Jurkat, Clone E6-1 (cell line): ENCODE data around the gene TRIM41.
"Not testable (repeated sequence)": the region's sequence is repeated elsewhere in the genome, so short reads cannot be mapped to it uniquely, and the experiment has no call there.

Source experiments
- DNase-seq: peaks from one replicate; pipeline ENCODE4 v3.0.0-alpha.2; 2011; ENCODE audit warnings: low read depth, low spot score
- H3K4me3 ChIP-seq: 2 replicates; pipeline ENCODE4 v1.5.1; 2011; ENCODE audit warnings: mild to moderate bottlenecking, low read length, control low read depth, moderate library complexity

Gene TRIM41

DNA sequence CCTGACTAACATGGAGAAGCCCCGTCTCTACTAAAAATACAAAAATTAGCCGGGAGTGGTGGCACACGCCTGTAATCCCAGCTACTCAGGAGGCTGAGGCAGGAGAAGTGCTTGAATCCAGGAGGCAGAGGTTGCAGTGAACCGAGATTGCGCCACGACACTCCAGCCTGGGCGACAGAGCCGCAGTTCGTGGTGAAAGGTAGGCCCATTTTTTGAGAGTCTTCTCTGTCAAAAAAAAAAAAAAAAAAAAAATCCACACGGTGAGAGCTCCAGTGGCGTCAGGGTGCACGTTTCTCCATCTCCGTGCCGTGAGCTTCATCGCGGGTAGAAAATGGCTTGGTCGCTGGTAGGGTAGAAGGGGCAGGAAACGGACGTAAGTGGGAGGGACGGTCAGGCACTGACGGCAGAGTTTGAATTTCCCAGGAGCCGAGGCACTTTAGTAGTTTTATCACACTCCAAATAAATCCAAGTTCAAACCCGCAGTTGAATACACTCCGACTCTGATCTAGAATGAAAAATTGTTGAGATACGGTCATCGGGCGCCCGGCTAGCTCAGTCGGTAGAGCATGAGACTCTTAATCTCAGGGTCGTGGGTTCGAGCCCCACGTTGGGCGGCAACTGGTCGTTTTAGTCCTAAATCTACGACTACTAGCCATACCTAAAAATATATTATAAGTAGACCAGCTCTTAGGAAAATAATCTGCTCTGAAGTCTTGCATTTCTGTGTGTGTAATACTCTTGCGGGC lies 15.7 kb upstream of the TRIM41 start:
- peak overlapping the region; percentile 73 for H3K4me3 ChIP-seq
- peak; percentile 86 for DNase-seq

DNA sequence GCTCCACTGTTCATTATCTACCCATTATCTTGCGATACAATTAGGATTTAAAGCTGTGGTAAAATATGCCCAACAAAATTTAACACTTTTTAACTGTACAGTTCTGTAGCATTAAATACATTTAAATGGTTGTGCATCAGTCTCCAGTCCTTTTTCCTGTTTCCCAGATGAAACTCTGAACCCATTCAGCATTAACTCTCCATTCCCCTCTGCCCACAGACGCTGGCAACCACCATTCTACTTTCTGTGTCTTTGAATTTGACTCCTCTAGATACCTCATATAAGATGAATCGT lies 15.2 kb upstream of the TRIM41 start:
- H3K4me3 ChIP-seq, result peak overlapping the region; percentile 73; the same call in 1 of the 2 replicates
- DNase-seq, result no peak

DNA sequence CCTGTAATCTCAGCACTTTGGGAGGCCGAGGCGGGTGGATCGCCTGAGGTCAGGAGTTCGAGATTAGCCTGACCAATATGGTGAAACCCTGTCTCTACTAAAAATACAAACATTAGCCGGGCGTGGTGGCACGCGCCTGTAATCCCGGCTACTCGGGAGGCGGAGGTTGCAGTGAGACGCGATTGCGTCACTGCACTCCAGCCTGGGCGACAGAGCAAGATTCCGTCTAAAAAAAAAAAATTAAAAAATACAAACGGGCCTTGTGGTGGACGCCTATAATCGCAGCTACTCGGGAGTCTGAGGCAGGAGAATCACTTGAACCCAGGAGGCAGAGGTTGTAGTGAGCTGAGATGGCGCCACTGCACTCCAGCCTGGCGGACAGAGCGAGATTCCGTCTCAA lies 14.1 kb upstream of the TRIM41 start:
- DNase-seq, H3K4me3 ChIP-seq: not testable (repeated sequence)

DNA sequence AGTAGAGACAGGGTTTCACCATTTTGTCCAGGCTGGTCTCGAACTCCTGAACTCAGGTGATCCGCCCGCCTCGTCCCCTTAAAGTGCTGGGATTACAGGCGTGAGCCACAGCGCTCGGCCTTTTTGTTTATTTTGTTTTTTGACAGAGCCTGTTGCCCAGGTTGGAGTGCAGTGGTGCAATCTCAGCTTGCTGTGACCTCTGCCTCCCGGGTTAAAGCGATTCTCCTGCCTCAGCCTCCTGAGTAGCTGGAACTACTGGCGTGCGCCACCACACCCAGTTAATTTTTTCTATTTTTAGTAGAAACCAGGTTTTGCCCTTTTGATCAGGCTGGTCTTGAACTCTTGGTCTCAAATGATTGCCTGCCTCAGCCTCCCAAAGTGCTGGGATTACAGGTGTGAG lies 12.9 kb upstream of the TRIM41 start:
- DNase-seq, H3K4me3 ChIP-seq: not testable (repeated sequence)

DNA sequence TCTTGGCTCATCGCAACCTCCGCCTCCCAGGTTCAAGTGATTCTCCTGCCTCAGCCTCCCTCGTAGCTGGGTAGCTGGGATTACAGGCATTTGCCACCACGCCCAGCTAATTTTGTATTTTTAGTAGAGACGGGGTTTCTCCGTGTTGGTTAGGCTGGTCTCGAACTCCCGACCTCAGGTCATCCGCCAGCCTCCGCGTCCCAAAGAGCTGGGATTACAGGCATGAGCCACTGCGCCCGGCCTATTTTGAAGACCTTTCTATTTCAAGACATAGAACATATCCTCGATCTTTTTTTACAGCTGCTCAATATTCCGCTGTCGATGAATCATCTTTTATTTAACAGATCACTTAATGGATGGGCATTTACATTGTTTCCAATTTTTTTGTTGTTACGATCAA lies 12.4 kb upstream of the TRIM41 start:
- not testable (repeated sequence) for DNase-seq, H3K4me3 ChIP-seq

DNA sequence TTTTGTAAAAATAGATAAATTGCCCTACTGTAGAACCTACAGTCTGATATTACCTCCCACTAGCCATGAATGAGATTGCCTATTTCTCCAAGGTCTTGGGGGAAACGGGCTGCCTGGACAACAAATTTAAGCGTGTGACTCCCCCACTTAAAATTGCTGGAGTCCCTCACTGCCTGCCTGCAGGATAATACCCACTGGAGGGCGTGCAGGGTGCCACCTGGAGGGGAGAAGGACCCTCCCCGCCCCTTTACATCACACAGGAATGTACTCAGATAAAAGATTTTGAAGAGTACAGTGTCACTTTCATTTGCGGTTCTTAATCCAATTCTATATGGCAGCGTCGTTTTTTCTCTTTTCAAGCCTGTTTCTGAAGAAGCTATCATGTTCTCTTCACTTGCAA lies 11.9 kb upstream of the TRIM41 start:
- peak; percentile 65 for DNase-seq
- no peak overlapping the region for H3K4me3 ChIP-seq

DNA sequence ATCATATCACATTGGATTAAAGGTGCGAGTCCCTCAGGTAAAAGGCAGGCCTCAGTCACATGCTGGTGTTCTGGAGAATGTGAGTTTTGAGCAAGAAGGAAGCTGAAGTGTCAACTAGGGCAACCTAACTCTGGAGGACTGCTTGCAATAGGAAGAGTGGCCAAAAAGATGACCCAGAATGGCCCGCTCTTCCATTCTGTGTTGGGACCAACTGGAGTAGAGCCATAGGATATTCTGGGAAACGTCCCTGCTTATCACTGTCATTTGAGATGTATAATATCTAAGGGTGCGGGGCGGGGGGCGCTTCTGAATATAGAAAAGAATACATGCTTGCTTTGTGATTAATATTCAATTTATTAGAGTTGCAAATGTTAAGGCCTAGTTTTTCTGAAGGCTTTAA lies 11.0 kb upstream of the TRIM41 start:
- no peak for DNase-seq
- no peak overlapping the region for H3K4me3 ChIP-seq

DNA sequence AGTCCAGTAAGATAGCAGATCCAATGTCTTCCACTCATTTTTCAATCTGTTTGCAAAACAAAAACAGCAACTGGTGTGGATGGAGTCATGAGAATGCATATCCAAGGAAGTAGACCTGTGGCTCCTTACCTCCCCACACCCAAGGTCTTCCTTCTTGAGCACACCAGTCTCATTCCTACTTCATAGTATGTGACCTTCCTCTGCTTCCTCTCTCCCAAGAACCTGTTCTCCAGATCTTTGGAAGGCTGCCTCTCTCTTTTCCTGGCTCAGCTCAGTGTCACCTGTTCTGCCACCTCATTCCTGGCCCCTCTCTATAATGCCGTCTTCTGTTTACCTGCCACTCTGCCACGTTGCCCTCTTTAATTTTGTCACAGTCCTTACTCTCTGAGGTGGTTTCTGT lies 10.1 kb upstream of the TRIM41 start:
- H3K4me3 ChIP-seq, result no peak overlapping the region
- no peak for DNase-seq

DNA sequence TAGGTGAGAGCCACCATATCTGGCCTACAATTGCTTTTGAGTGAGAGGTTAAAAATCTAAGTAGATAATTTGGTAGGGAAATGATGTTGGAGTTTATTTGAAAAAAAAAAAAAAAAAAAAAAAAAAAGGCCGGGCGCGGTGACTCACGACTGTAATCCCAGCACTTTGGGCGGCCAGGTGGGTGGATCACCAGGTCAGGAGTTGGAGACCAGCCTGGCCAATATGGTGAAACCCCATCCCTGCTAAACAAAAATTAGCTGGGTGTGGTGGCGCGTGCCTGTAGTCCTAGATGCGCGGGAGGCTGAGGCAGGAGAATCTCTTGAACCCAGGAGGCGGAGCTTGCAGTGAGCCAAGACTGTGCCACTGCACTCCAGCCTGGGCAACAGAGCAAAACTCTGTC lies 8.8 kb upstream of the TRIM41 start:
- DNase-seq, H3K4me3 ChIP-seq: not testable (repeated sequence)

DNA sequence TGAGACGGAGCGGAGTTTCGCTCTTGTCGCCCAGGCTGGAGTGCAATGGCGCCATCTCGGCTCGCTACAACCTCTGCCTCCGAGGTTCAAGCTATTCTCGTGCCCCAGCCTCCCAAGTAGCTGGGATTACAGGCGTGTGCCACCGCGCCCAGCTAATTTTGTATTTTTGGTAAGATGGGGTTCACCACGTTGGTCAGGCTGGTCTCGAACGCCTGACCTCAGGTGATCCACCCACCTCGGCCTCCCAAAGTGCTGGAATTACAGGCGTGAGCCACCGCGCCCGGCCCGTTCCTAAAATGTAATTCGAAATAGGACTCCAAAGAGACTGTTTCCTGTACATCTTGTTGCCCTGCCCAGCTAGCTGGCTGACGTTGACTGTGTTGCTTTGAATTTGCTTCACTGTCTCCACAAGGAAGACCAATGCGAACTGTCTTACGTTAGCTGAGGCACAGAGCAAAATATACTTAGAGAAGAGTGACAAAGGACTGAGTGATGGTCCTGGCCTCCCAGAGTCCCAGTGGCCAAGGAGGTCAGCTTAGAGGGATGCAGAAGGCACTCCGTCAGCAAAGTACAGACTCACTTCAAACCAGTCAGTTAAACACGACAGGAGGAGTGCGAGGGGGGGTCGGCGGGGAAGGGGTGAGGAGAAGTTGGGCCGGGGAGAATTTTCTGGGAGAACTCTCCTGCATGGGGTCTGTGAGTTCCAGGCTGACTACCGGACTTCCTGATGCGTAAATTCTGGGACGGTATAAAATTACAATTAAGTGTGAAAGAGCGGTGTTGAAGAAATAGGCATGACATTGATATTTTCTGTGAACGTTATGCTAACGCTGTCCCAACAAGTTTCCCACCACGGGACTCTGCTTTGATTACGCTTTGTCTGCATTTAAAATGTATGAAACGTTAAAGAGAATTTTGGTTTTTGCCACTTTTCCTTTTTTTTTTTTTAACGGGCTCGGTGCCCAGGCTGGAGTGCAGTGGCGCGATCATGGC lies 6.8 kb upstream of the TRIM41 start:
- peak; percentile 68 for DNase-seq
- H3K4me3 ChIP-seq, result peak overlapping the region; percentile 74

DNA sequence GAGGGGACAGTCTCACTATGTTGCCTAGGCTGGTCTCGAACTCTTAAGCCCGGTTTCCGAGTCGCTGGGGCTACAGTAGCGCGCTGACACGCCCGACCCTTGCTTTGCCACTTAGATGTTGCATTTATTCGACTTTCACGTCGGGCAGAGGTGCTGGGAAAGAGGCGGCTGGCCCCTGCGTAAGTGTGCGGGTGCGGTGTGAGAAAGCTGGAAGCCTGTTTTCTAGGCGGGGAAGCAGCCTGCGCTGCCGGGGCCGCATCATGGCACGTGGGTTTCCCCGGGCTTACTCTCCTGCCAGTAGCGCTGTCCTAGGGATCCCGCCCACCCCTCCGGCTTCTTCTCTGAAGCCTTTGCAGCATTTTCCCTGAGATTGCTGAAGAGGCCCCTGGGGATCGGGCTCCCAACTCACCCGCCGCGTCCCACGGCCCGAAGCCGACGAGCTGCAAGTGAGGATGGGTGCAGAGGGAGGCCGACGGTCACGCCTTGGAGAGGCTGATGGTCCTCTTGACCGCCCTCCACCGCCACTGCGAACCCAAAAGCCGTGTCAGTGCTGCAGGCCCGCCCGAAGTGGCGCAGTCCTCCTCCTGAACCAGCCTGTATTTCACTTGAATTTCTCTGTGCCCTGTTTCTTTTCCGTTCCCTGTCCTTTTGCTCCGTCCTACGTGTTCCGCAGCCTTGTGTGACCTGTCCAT lies 5.8 kb upstream of the TRIM41 start:
- DNase-seq, result peak; percentile 74

DNA sequence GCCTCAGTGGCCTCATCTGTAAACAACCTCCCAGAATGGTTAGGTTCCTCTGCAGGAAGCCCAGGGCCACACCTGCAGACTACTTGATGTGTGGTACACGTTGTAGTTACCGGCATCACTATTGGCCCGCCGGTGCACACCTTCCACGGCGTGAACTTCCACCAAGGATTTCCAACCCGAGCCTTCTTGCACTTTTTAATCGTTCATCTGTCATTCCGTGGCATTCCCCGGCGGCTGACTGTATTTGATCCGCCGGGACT lies 5.3 kb upstream of the TRIM41 start:
- DNase-seq, result no peak
- peak overlapping the region; percentile 74 for H3K4me3 ChIP-seq

More for the DNA sequence above, 5.8 kb upstream of the TRIM41 start:
- peak overlapping the region; percentile 74 for H3K4me3 ChIP-seq

DNA sequence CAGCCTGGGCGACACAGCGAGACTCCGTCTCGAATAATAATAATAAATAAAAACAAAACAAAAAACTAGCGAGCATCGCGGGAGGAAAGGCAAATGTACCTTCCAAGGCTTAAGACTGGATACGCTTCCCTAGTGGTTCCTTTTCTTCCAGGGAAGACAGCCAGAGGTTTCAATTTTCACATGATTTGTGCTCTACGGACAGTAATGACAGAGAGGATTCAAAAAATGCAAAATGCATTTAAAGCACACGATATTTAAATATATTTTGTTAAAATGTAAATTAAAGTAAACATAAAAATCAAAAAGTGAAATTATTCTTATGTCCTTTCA lies 4.3 kb upstream of the TRIM41 start:
- no peak for DNase-seq
- H3K4me3 ChIP-seq, result no peak overlapping the region

DNA sequence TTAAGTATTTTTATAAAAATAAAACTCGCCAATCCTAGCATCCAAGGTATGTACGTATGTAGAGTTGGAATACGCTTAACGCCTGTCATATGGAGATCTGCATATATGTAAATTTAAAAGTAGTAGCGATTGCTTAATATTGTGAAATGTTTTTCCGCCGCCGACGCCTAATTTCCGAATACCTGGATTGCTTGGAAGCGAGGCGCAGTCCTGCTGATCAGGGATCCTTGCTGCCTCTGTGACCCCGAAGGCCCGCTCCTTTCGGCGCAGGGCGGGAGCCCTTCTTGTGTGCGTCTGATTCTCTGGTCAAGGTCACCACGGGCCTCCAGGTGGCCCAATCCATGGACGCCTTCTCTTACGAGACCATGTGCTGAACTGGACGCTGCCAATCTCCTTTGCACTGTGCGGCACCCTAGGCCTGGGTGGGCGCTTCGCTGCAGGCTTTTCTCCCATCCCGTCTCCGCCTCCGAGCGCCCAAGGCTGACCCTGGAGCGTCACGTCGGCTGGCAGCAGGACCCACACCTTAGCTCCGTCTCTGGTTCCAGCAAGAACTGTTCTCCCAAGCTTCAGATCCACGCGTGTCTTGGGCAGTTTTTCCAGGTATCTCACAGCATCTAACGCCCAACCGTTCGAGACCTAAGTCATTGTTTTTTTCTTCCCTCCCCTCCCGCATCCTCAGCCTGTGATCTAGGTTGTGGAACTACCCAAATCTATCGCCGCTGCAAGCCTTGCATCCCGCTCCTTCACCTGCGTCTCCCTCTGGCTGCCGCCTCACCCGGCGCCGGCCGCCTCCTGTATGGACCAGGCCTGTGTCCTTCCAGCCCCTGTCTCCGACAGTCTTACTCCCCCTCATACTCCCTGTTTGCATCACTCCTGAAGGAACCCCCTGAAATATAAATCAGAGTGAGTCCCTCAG lies 3.6 kb upstream of the TRIM41 start:
- no peak overlapping the region for H3K4me3 ChIP-seq

DNA sequence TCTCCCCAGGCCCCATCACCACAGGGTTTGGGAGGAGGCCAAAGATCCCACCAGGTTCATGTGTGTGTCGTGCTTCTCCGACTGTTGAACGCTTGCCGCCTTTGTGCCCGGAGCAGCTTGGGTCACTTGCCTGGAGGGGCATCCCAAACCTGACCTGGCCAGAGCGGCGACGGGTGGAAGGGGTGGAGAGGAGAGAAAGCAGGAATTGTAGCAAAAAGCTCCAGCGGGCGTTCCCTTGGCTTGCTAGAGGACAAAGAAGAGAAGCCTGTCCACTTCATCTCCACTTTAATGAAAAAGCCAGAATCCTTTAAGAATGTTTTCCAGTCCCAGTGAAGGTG lies 2.9 kb upstream of the TRIM41 start:
- no peak overlapping the region for H3K4me3 ChIP-seq
- DNase-seq, result no peak

More for the DNA sequence above, 3.6 kb upstream of the TRIM41 start:
- no peak for DNase-seq

DNA sequence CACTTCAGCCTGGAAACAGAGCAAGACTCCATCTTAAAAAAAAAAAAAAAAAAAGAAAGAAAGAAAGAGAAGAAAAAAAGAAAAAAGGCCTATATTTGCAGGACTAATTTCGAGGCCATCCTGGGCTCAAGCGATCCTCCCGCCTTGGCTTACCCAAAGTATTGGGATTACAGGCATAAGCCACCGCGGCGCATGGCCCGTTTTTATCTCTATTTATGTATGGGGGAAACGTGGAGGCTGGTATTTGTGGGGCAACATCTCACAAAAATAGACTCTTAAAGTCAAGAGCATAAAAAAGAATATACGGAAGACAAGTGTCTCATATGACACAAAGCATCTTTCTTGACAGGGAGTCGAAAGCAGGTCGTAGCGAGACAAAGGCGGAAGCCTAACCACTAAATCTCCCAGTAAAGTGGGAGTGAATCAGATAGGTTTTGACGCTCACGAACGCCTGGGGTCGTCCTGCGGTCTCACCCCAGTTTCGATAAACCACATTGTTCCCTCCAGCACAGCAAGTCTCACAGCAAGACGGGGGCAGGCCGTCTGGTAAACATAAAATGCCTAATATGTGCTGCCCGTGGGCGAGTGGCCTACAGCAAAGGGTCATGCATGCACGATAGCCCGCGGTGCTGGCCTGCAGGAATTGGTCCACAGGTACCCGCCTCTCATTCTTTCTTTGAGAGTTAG lies 1.8 kb upstream of the TRIM41 start:
- no peak for DNase-seq
- H3K4me3 ChIP-seq, result peak overlapping the region; percentile 95

DNA sequence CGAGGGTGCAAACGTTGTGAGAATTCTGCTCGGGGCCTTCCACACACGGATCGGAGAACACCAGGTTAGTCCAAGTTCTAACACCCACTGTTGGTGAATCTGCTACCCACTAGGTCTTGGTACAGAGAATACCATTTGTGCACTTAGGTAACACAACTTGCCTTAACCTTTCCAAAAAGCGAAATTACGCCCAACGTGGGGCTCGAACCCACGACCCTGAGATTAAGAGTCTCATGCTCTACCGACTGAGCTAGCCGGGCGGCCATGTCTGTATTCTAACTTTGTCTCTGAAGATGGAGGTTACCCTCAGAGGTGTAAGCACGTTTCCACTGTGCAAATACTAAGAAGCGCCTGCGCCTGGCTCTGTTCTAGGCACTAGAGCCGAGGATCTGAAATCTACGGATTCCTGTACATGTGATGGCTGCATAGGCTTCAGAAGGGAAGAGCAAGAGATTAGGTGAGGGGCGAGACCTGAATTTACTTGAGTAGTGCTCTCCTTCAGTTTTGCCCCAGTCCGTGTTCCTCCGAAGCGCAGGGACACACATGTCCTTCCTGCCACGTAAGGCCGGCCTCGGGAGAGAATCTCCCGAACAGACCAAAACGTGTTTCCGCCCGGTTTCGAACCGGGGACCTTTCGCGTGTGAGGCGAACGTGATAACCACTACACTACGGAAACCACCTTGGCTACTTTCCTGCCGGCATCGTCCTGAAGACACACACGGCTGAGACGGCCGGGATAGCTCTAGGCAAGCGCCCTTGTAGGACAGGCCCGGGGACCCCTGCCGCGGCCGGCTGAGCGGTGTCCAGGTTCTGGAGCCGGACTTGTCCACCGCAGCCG lies 1.1 kb upstream of the TRIM41 start:
- H3K4me3 ChIP-seq, result peak overlapping the region; percentile 95
- DNase-seq, result peak; percentile 93

DNA sequence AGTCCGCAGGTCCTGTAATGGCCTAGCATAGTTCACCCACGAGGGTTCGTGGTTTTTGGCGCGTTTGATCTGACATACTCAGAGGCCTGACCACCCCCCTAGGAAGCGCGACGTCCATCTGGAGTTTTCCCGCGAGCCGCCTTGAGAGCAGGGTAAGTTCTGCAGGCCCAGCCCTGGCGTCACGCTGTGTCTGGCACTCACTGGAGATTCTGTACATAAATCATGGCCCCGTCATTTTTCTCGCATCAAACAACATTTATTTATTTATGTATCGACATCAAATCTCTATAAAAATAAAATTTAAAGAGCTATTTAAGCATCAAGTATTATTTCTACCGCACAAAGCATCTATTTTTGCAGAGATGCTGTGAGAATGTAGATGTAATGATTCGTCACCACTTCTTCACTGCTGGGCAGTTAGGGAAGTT lies 437 bp upstream of the TRIM41 start:
- peak; percentile 55 for DNase-seq

More for the DNA sequence above, 437 bp upstream of the TRIM41 start:
- H3K4me3 ChIP-seq, result peak overlapping the region; percentile 95
